ENCODE results near the gene AGAP4. TPM values are rescaled to one million over a fixed set of nuclear protein-coding genes. Genes with fewer than 3 reads are reported as not detected.
"Not testable (repeated sequence)": the region's sequence is repeated elsewhere in the genome, so short reads cannot be mapped to it uniquely, and the experiment has no call there.

AGAP4 gene
- total and polyA plus RNA-seq, 2 donors (not counting 1 experiment from before 2014, with no cell fraction given): 23.8 to 35.4 TPM

GRCh38 chr10:45817130-45817859 lies 30.0 kb downstream of the AGAP4 start:
- POLR2A ChIA-PET: no interaction called here
- H3K27ac Mint-ChIP-seq: no peak overlapping the region
- Histone ChIP-seq H3K4me2 (replicated peaks; ENCODE audit: low read depth, low read length, poor library complexity, severe bottlenecking) (no peak overlapping the region), H3K27me3 (replicated peaks in 1 of 4; ENCODE audit: control extremely low read depth in 1 of 4, control insufficient read depth in 3 of 4, insufficient read depth in 4 of 4, low read length in 3 of 4) (no peaks in the 10 kb centered on the region), H3K9me3 (ENCODE audit: control extremely low read depth in 1 of 3, control insufficient read depth in 2 of 3, insufficient read depth in 1 of 3, low read length in 2 of 3) (peaks cover 0 to 17% (median 0%) of the 10 kb centered on the region in 3 donors), H3K9ac (ENCODE audit: low read length) (no peak overlapping the region), H2AFZ (ENCODE audit: insufficient read depth, low read depth, low read length, poor library complexity, severe bottlenecking) (no peak overlapping the region), H3K4me1 (ENCODE audit: control insufficient read depth in 2 of 2, insufficient read depth in 2 of 2, low read length in 2 of 2) (no peaks in the 10 kb centered on the region), H3K79me2 (ENCODE audit: control insufficient read depth, insufficient read depth, low read length) (no peaks in the 10 kb centered on the region), H3K36me3 (replicated peaks in 1 of 2; ENCODE audit: control extremely low read depth in 1 of 2, control insufficient read depth in 1 of 2, extremely low read depth in 1 of 2, insufficient read depth in 2 of 2, low read length in 1 of 2) (no peaks in the 10 kb centered on the region), H3K4me3 (ENCODE audit: control extremely low read depth in 1 of 5, extremely low read depth in 1 of 5, insufficient read depth in 1 of 5, low read depth in 2 of 5, low read length in 4 of 5) (no peak overlapping the region), H4K20me1 (ENCODE audit: control insufficient read depth, insufficient read depth, low read length, poor library complexity, severe bottlenecking) (no peaks in the 10 kb centered on the region), H3K27ac (ENCODE audit: low read length in 2 of 2) (no peak overlapping the region)
- ATAC-seq (ENCODE audit: low read depth): no peak
- 99% methylated on average over 7 of the region's 7 CpGs for WGBS (ENCODE audit: insufficient coverage)
- no peaks in the 10 kb centered on the region for H3K4me1 Mint-ChIP-seq
- no peak for DNase-seq
- CTCF ChIA-PET: no interaction called here
- no peak overlapping the region for H3K4me3 Mint-ChIP-seq
- H3K9me3 Mint-ChIP-seq (ENCODE audit: insufficient read depth): no peaks in the 10 kb centered on the region
- no peaks in the 10 kb centered on the region for H3K27me3 Mint-ChIP-seq
- intact Hi-C loops (cut with micrococcal nuclease): no loop called here
- no peak for TF ChIP-seq EZH2 (IDR thresholded peaks at IDR 0.05; ENCODE audit: borderline replicate concordance, insufficient read depth, low read depth, low read length, poor library complexity, severe bottlenecking)
- TF ChIP-seq, protein P1, sequence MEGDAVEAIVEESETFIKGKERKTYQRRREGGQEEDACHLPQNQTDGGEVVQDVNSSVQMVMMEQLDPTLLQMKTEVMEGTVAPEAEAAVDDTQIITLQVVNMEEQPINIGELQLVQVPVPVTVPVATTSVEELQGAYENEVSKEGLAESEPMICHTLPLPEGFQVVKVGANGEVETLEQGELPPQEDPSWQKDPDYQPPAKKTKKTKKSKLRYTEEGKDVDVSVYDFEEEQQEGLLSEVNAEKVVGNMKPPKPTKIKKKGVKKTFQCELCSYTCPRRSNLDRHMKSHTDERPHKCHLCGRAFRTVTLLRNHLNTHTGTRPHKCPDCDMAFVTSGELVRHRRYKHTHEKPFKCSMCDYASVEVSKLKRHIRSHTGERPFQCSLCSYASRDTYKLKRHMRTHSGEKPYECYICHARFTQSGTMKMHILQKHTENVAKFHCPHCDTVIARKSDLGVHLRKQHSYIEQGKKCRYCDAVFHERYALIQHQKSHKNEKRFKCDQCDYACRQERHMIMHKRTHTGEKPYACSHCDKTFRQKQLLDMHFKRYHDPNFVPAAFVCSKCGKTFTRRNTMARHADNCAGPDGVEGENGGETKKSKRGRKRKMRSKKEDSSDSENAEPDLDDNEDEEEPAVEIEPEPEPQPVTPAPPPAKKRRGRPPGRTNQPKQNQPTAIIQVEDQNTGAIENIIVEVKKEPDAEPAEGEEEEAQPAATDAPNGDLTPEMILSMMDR (IDR thresholded peaks at IDR 0.05): no peak

- H3K27ac Mint-ChIP-seq; H4K20me1 ChIP-seq (ENCODE audit: control insufficient read depth, insufficient read depth, low read length, poor library complexity, severe bottlenecking); H3K27ac ChIP-seq (ENCODE audit: low read length in 2 of 2); H3K9me3 Mint-ChIP-seq (ENCODE audit: insufficient read depth); H3K4me1 ChIP-seq (ENCODE audit: control insufficient read depth in 2 of 2, insufficient read depth in 2 of 2, low read length in 2 of 2); H3K27me3 Mint-ChIP-seq; DNase-seq; POLR2A ChIA-PET; H3K4me3 Mint-ChIP-seq; ATAC-seq (ENCODE audit: low read depth); H3K4me2 ChIP-seq (replicated peaks; ENCODE audit: low read depth, low read length, poor library complexity, severe bottlenecking); H3K9ac ChIP-seq (ENCODE audit: low read length); H3K4me1 Mint-ChIP-seq; H3K27me3 ChIP-seq (replicated peaks in 1 of 4; ENCODE audit: control extremely low read depth in 1 of 4, control insufficient read depth in 3 of 4, insufficient read depth in 4 of 4, low read length in 3 of 4); H3K36me3 ChIP-seq (replicated peaks in 1 of 2; ENCODE audit: control extremely low read depth in 1 of 2, control insufficient read depth in 1 of 2, extremely low read depth in 1 of 2, insufficient read depth in 2 of 2, low read length in 1 of 2); H2AFZ ChIP-seq (ENCODE audit: insufficient read depth, low read depth, low read length, poor library complexity, severe bottlenecking); H3K79me2 ChIP-seq (ENCODE audit: control insufficient read depth, insufficient read depth, low read length); CTCF ChIA-PET; H3K4me3 ChIP-seq (ENCODE audit: control extremely low read depth in 1 of 5, extremely low read depth in 1 of 5, insufficient read depth in 1 of 5, low read depth in 2 of 5, low read length in 4 of 5); intact Hi-C loops (cut with micrococcal nuclease): not testable (repeated sequence)
- H3K9me3 ChIP-seq (ENCODE audit: control extremely low read depth in 1 of 3, control insufficient read depth in 2 of 3, insufficient read depth in 1 of 3, low read length in 2 of 3): peaks cover 0 to 17% (median 0%) of the 10 kb centered on the region in 3 donors
- WGBS (ENCODE audit: insufficient coverage): no CpG with 5 or more reads among the region's 4 CpGs
These were observed 33.2 kb downstream of the AGAP4 start for GRCh38 chr10:45814146-45814545.

GRCh38 chr10:45812959-45813358 lies 34.3 kb downstream of the AGAP4 start:
- H3K27me3 ChIP-seq (replicated peaks in 1 of 4; ENCODE audit: control extremely low read depth in 1 of 4, control insufficient read depth in 3 of 4, insufficient read depth in 4 of 4, low read length in 3 of 4); H4K20me1 ChIP-seq (ENCODE audit: control insufficient read depth, insufficient read depth, low read length, poor library complexity, severe bottlenecking); POLR2A ChIA-PET; H3K4me2 ChIP-seq (replicated peaks; ENCODE audit: low read depth, low read length, poor library complexity, severe bottlenecking); H2AFZ ChIP-seq (ENCODE audit: insufficient read depth, low read depth, low read length, poor library complexity, severe bottlenecking); H3K4me1 ChIP-seq (ENCODE audit: control insufficient read depth in 2 of 2, insufficient read depth in 2 of 2, low read length in 2 of 2); H3K27ac ChIP-seq (ENCODE audit: low read length in 2 of 2); H3K36me3 ChIP-seq (replicated peaks in 1 of 2; ENCODE audit: control extremely low read depth in 1 of 2, control insufficient read depth in 1 of 2, extremely low read depth in 1 of 2, insufficient read depth in 2 of 2, low read length in 1 of 2); intact Hi-C loops (cut with micrococcal nuclease); H3K4me3 ChIP-seq (ENCODE audit: control extremely low read depth in 1 of 5, extremely low read depth in 1 of 5, insufficient read depth in 1 of 5, low read depth in 2 of 5, low read length in 4 of 5); H3K27ac Mint-ChIP-seq; H3K9me3 Mint-ChIP-seq (ENCODE audit: insufficient read depth); ATAC-seq (ENCODE audit: low read depth); H3K79me2 ChIP-seq (ENCODE audit: control insufficient read depth, insufficient read depth, low read length); CTCF ChIA-PET; H3K4me3 Mint-ChIP-seq; DNase-seq; H3K27me3 Mint-ChIP-seq; H3K9ac ChIP-seq (ENCODE audit: low read length); H3K4me1 Mint-ChIP-seq: not testable (repeated sequence)
- H3K9me3 ChIP-seq (ENCODE audit: control extremely low read depth in 1 of 3, control insufficient read depth in 2 of 3, insufficient read depth in 1 of 3, low read length in 2 of 3): peaks cover 0 to 10% (median 0%) of the 10 kb centered on the region in 3 donors
- 95% methylated on average over 8 of the region's 13 CpGs for WGBS (ENCODE audit: insufficient coverage)

Data from B cell (primary cell).